Osteocyte (in vitro differentiated cells): ENCODE data around the gene GRHPR. TPM values are rescaled to one million over a fixed set of nuclear protein-coding genes. Genes with fewer than 3 reads are reported as not detected.

Source experiments
- DNase-seq: peaks from one replicate; pipeline ENCODE4 v3.0.0; 2021; ENCODE audit warnings: mixed read lengths; ENCODE audit not compliant: unreplicated experiment; ENCODE audit errors: extremely low spot score
- H3K27ac Mint-ChIP-seq: one replicate; pipeline ENCODE4 v1.8.0; 2021; ENCODE audit warnings: mild to moderate bottlenecking, mixed read lengths; ENCODE audit not compliant: unreplicated experiment
- H3K27me3 Mint-ChIP-seq: one replicate; pipeline ENCODE4 v1.8.0; 2021; ENCODE audit warnings: mixed read lengths; ENCODE audit not compliant: unreplicated experiment
- H3K36me3 Mint-ChIP-seq: one replicate; pipeline ENCODE4 v1.8.0; 2021; ENCODE audit warnings: mixed read lengths; ENCODE audit not compliant: unreplicated experiment
- H3K4me1 Mint-ChIP-seq: one replicate; pipeline ENCODE4 v1.8.0; 2021; ENCODE audit warnings: mixed read lengths; ENCODE audit not compliant: unreplicated experiment
- H3K4me3 Mint-ChIP-seq: one replicate; pipeline ENCODE4 v1.8.0; 2021; ENCODE audit warnings: mild to moderate bottlenecking, moderate library complexity, mixed read lengths; ENCODE audit not compliant: unreplicated experiment
- H3K9me3 Mint-ChIP-seq: one replicate; pipeline ENCODE4 v1.8.0; 2021; ENCODE audit warnings: mixed read lengths; ENCODE audit not compliant: unreplicated experiment
- total RNA-seq: library from RNA; stranded (reverse); gene quantifications from 2 replicates; pipeline ENCODE4 v1.2.1, GENCODE V29; 2021
- TF ChIP-seq, protein P1 (sequence below): fragments of 200-600 bp; sonication (generic); IDR thresholded peaks from 2 replicates; pipeline ENCODE4 v1.5.0; 2021; ENCODE audit warnings: antibody characterized with exemption, mild to moderate bottlenecking, moderate library complexity

GRHPR gene
- total RNA-seq, 1 donor from 2014 or later = 111 TPM

DNA sequence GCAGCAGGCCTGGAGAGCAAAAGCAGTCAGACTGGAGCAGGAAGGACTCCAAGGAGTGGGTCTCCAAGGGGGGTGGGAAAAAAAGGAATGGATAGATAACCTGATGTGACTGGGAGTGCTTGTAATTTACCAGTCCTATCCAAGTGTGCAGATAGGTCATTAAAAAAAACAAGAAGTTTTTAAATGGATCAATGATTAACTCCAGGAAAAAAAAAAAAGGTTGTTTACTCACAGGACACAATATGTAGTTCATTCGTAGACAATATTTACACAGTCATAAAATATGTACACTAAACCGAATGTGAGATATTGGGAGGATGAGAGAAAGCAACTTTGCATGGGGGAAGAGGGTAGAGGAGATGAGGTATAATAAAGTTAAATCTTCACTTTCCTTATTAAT lies 22.4 kb downstream of the GRHPR start:
- TF ChIP-seq, protein P1, sequence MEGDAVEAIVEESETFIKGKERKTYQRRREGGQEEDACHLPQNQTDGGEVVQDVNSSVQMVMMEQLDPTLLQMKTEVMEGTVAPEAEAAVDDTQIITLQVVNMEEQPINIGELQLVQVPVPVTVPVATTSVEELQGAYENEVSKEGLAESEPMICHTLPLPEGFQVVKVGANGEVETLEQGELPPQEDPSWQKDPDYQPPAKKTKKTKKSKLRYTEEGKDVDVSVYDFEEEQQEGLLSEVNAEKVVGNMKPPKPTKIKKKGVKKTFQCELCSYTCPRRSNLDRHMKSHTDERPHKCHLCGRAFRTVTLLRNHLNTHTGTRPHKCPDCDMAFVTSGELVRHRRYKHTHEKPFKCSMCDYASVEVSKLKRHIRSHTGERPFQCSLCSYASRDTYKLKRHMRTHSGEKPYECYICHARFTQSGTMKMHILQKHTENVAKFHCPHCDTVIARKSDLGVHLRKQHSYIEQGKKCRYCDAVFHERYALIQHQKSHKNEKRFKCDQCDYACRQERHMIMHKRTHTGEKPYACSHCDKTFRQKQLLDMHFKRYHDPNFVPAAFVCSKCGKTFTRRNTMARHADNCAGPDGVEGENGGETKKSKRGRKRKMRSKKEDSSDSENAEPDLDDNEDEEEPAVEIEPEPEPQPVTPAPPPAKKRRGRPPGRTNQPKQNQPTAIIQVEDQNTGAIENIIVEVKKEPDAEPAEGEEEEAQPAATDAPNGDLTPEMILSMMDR = no peak
- Mint-ChIP-seq H3K9me3 (no peaks in the 10 kb centered on the region), H3K27ac (no peak overlapping the region), H3K4me1 (peaks cover 2% of the 10 kb centered on the region), H3K4me3 (no peak overlapping the region), H3K36me3 (peaks cover 29% of the 10 kb centered on the region), H3K27me3 (no peaks in the 10 kb centered on the region)
- no peak for DNase-seq

DNA sequence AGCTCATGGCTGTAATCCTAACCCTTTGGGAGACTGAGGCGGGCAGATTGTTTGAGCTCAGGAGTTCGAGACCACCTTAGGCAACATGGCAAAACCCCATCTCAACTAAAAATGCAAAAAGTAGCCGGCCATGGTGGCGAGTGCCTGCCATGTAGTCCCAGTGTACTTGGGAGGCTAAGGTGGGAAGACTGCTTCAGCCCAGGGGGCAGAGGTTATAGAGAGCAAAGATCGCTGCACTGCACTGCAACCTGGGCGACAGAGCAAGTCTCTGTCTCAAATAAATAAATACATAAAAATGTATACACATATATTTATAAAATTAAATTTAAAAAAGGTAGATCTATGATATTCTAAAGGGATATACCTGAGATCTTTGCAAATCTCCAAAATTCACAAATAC lies 23.3 kb downstream of the GRHPR start:
- no peaks in the 10 kb centered on the region for H3K27me3 Mint-ChIP-seq
- no peak overlapping the region for H3K27ac Mint-ChIP-seq
- no peak overlapping the region for H3K4me3 Mint-ChIP-seq

DNA sequence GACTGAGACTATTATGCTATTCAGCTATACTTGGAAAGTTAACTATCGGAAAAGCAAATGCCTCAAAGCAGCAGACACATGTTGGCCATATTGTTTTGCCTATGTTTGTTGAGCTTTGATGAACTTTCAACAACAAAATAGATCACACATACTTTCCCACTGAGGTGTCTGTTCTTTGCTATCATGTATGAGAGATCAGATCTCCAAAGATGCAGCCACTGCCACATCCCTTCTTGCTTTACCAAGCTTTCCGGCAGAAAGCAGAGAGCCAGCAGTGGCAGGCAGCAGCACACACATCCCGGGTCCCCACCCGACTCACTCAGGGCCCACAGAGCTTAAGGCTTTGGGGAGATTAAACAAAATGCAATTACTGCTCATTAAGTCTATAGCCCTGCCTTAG lies 23.9 kb downstream of the GRHPR start:
- no peak overlapping the region for H3K27ac Mint-ChIP-seq
- H3K36me3 Mint-ChIP-seq = peaks cover 23% of the 10 kb centered on the region
- TF ChIP-seq, protein P1 = no peak

More for the DNA sequence above, 23.3 kb downstream of the GRHPR start:
- peaks cover 2% of the 10 kb centered on the region for H3K4me1 Mint-ChIP-seq
- H3K9me3 Mint-ChIP-seq = no peaks in the 10 kb centered on the region
- TF ChIP-seq, protein P1 = no peak
- no peak for DNase-seq
- peaks cover 27% of the 10 kb centered on the region for H3K36me3 Mint-ChIP-seq

DNA sequence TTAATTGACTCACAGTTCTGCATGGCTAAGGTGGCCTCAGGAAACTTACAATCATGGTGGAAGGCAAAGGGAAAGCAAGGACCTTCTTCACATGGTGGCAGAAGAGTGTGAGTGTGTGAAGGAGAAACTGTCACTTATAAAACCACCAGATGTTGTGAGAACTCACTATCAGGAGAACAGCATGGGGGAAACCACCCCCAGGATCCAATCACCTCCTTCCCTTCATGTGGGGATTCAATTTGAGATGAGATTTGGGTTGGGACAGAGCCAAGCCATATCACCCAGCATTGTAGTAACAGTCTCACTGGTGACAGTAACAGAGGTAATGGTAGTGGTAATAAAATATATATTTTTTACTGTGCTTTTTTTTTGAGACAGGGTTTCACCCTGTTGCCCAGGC lies 24.6 kb downstream of the GRHPR start:
- Mint-ChIP-seq H3K4me1 (peaks cover 2% of the 10 kb centered on the region), H3K27me3 (no peaks in the 10 kb centered on the region), H3K9me3 (no peaks in the 10 kb centered on the region), H3K4me3 (no peak overlapping the region), H3K27ac (peak overlapping the region; percentile 15), H3K36me3 (peaks cover 16% of the 10 kb centered on the region)
- TF ChIP-seq, protein P1 = no peak
- no peak for DNase-seq

More for the DNA sequence above, 23.9 kb downstream of the GRHPR start:
- Mint-ChIP-seq H3K9me3 (no peaks in the 10 kb centered on the region), H3K27me3 (no peaks in the 10 kb centered on the region), H3K4me3 (no peak overlapping the region), H3K4me1 (peaks cover 2% of the 10 kb centered on the region)
- DNase-seq = no peak

DNA sequence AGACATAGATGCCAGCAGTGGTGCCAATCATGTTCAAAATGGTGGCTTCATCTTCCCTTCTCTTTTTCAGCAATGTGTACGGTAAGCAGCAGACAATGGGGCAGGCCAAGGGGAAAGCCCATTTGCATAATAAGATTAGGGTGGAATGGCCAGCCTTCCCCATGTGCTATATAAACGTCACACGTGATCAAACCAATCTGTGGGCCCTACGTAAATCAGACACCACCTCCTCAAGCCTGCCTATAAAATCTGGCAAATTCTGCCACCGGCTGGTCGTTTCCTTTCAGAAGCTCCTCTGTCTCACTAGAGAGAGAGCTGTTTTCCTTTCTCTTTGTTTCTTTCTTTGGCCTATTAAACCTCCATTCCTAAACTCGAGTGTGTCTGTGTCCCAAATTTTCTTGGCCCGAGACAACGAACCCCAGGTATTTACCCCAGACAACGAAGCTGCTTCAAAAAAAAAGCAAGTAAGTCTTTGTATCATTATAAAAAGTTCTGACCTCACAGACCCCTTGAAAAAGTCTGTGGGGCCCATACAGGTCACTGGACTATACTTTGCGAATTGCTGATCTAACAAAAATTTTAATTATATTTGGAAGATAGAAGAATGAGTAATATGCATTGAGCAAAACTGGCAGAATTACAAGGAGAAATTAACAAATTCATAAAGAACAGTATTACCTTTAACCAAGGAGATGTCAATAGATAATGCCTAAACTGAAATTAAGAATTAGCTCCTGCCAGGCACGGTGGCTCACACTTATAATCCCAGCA lies 27.6 kb downstream of the GRHPR start:
- Mint-ChIP-seq H3K4me1 (peaks cover 7% of the 10 kb centered on the region), H3K9me3 (no peaks in the 10 kb centered on the region), H3K27me3 (no peaks in the 10 kb centered on the region), H3K36me3 (peaks cover 13% of the 10 kb centered on the region), H3K4me3 (no peak overlapping the region), H3K27ac (peak overlapping the region; percentile 27)
- no peak for DNase-seq
- TF ChIP-seq, protein P1 = no peak
